Neuron (in vitro differentiated cells): ENCODE measurements around the gene CGNL1.

Source experiments
- H2AFZ ChIP-seq: one replicate; pipeline ENCODE4 v1.6.1; 2013; ENCODE audit warnings: low read depth, mild to moderate bottlenecking, inconsistent platforms, low read length, moderate library complexity
- H3K27me3 ChIP-seq: one replicate; pipeline ENCODE4 v1.6.1; 2013; ENCODE audit warnings: low read length; ENCODE audit not compliant: insufficient read depth
- H3K36me3 ChIP-seq: one replicate; pipeline ENCODE4 v1.6.1; 2013; ENCODE audit warnings: low read length; ENCODE audit not compliant: insufficient read depth
- H3K4me1 ChIP-seq: one replicate; pipeline ENCODE4 v1.6.1; 2013; ENCODE audit warnings: low read length; ENCODE audit not compliant: insufficient read depth
- H3K4me3 ChIP-seq: 2 replicates; pipeline ENCODE4 v1.5.1; 2013; ENCODE audit warnings: mild to moderate bottlenecking, low read length, moderate library complexity
- H3K9me3 ChIP-seq: one replicate; pipeline ENCODE4 v1.6.1; 2013; ENCODE audit warnings: low read length

The CGNL1 gene

DNA sequence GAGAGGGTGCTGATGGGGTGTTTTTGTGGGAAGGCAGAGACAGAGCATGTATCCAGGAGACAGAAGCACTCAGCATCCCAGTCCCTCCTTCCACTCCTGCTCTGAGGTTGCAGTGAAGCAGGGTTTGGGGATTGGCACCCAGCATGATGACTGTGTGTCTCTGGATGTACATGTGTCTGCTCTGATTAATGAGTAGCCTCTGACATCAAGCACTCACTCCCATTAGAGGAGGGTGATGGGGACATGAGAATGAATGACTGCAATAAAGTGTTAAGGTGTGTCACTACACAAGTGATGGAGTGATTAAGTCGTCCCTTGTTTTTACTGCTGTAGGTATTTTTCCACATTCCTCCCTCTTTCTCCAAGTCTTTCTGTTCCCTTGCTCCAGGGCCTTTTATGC lies 205.8 kb downstream of the CGNL1 start:
- Histone ChIP-seq H3K9me3 (no peaks in the 10 kb centered on the region), H3K27me3 (peaks cover 12% of the 10 kb centered on the region), H3K4me3 (no peak overlapping the region), H2AFZ (no peak overlapping the region), H3K36me3 (no peaks in the 10 kb centered on the region), H3K4me1 (no peaks in the 10 kb centered on the region)

DNA sequence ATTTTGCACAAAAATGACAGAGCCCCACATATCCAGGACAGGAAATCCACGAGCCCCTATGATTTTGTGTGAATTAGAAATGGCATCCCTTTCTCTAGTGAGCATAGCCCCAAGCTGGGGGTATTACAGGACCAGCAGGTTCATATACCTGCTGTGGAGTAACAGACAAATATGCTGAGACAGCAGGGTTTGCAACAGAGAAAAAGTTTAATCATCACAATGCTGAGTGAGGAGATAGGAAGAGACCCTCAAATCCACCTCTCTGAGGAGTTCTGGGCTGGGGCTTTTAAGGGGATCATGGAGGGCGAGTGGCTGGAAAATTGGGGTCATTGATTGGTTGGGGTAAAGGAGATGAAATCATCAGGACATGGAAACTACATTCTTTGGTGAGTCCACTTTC lies 207.0 kb downstream of the CGNL1 start:
- no peak overlapping the region for H2AFZ ChIP-seq
- H3K4me3 ChIP-seq = no peak overlapping the region
- H3K9me3 ChIP-seq = no peaks in the 10 kb centered on the region
- peaks cover 20% of the 10 kb centered on the region for H3K27me3 ChIP-seq
- H3K36me3 ChIP-seq = no peaks in the 10 kb centered on the region
- H3K4me1 ChIP-seq = no peaks in the 10 kb centered on the region

DNA sequence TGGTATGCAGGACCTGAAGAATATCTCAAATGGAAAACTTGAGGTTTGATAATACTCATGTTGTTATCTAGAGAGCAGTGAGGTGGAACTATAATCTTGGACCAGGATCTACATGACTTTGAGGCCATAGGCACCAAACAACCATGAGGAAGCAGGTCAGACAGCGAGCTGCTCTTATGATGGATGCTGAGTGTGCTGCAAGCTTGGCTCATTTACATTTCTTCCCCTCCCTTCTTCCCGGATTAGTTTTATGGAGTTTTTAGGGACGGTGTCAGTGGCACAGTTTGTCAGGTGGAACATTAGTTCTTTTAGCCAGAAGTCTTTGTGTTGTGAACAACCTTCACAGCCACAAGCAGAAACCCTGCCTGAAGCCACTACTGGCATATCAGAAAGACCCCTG lies 207.4 kb downstream of the CGNL1 start:
- H3K27me3 ChIP-seq = peaks cover 22% of the 10 kb centered on the region
- H3K9me3 ChIP-seq = no peaks in the 10 kb centered on the region
- no peaks in the 10 kb centered on the region for H3K4me1 ChIP-seq
- H3K36me3 ChIP-seq = no peaks in the 10 kb centered on the region
- no peak overlapping the region for H2AFZ ChIP-seq
- no peak overlapping the region for H3K4me3 ChIP-seq

DNA sequence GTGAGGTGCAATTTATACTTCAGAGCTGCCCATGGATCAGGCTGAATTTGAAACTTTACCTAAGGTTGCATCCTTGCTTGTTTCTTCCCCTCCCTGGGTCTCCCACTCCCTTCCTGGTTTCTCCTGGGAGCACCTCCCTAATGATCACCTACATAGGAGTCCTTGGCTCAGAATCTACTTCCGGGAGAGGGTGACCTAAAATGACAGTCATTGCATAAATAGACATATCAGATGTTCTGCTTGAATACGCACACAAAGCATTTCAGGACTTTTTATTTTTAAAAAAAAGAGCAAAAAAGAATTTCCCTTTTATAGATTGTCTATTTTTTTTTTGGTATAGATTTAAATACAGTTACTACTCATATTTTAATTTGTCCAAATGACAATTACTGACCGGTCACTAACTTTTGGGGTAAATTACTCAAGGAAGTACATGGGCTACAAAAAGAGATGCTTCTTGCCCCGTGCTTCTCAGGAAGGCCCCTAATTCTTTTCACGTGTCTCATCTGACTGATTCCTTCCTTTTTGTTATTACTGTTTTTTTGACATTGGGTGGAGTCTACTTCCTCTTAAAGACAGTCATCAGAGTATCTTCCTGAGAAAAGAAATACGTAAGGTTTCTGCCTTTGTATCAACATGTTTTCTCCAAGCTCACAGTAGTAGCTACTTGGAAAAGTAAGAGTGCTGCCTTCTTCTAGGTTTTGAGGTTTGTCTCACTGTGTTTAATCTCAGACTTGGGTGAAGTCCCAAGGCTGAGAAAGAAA lies 210.5 kb downstream of the CGNL1 start:
- no peaks in the 10 kb centered on the region for H3K36me3 ChIP-seq
- H3K4me3 ChIP-seq = no peak overlapping the region
- no peaks in the 10 kb centered on the region for H3K4me1 ChIP-seq
- H3K27me3 ChIP-seq = peaks cover 43% of the 10 kb centered on the region
- no peaks in the 10 kb centered on the region for H3K9me3 ChIP-seq
- no peak overlapping the region for H2AFZ ChIP-seq

DNA sequence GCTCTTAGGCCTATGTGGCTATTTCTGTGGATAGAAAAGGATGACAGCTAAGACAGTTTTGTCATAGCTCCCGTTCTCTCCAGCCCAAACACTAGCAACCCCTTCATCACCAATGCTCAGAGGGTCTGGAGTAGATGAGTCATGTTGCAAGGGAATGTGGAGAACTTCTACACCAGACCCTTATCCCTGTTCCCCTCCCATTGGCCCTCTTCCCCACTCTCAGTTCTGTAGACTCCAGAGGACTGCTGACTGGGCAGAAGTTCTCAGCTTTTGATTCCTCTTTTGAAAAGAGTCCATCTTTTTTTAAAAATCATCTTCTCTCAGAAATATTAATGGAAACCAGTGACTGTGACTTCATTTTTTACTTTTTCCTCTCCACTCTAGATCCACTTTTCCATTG lies 213.0 kb downstream of the CGNL1 start:
- Histone ChIP-seq H3K4me3 (no peak overlapping the region), H3K27me3 (peaks cover 65% of the 10 kb centered on the region), H3K4me1 (no peaks in the 10 kb centered on the region), H3K36me3 (no peaks in the 10 kb centered on the region), H3K9me3 (peaks cover 3% of the 10 kb centered on the region), H2AFZ (no peak overlapping the region)

DNA sequence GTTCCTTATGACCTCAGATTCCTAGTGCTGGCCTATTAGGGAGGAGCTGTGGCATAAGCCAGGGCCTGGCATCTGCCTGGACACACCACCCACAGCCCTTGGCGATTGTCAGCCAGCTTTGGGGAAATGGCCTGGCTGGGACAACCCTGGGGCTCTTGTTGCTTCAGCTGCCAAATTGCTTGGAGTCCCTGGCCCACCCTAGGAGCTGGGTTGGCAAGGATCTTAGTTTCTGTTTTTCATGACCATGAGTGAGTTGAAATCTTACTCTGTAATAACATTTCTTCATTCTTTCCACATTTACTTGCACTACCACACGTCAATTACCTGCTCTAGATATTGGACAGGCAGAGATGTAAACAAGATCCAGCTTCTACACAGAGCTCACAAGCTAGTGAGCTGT lies 213.4 kb downstream of the CGNL1 start:
- H3K4me1 ChIP-seq = no peaks in the 10 kb centered on the region
- no peak overlapping the region for H3K4me3 ChIP-seq
- H3K9me3 ChIP-seq = peaks cover 3% of the 10 kb centered on the region
- no peaks in the 10 kb centered on the region for H3K36me3 ChIP-seq
- no peak overlapping the region for H2AFZ ChIP-seq
- H3K27me3 ChIP-seq = peaks cover 65% of the 10 kb centered on the region

DNA sequence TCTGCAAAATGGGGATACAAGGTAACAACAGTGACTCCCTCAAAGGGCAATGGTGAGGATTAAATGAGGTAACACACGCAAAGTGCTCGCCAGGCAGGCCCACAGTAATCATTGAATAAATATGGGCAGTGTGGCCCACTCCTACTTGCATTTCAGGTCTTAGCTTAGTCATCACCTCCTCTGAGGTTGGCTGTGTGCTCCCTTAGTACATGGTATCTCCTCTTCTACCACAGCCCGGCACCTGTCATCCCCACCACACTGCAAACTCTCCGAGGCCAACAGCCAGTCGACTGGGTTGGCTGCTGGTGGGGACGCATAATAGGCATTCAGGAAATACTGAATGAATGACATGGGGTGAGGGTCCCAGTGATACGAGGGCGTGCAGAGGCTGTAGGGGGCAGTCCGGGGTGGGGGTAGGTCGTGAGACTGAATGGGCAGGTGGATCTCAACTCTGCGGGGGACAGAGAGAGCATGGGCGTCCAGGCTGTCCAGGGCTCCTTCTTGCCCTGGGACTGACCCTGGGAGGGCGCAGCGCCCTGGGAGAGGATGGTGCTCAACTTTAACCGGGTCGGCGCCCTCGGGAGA lies 215.0 kb downstream of the CGNL1 start:
- Histone ChIP-seq H3K27me3 (peaks cover 68% of the 10 kb centered on the region), H2AFZ (no peak overlapping the region), H3K4me1 (no peaks in the 10 kb centered on the region), H3K4me3 (peak overlapping the region; percentile 20), H3K9me3 (peaks cover 3% of the 10 kb centered on the region), H3K36me3 (no peaks in the 10 kb centered on the region)

DNA sequence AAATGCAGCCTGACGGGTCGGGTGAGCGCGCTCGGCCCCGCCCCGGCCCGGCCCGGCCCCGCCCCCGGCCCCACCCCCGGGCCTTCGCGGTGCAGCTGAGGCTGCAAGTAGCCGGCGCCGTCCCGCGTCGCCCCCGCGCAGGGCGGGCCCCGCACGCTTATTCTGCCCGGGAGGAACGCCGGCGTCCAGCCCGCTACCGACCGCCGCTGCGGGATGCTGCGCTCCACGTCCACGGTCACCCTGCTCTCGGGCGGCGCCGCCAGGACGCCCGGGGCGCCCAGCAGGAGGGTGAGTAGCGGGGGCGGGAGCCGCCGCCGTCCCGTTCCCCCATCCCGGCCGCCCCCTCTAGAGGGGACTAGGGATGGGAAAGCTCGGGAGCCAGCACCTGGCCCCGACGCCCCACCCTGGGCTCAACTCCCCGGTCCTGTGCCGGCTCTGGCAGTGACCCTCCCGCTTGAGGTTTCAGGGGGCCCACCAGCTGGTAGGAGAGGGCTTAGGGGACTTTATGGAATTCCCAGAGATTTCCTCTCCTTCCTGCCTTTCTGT lies 215.6 kb downstream of the CGNL1 start, which contains the start of gene MYZAP:
Gene MYZAP, plus strand, starts transcription at position 83 of the 546 bp plus-strand sequence. Its CDS starts 131 bp downstream, at position 214.
- H3K4me1 ChIP-seq = no peaks in the 10 kb centered on the region
- H3K9me3 ChIP-seq = peaks cover 3% of the 10 kb centered on the region
- H3K36me3 ChIP-seq = no peaks in the 10 kb centered on the region
- H3K27me3 ChIP-seq = peaks cover 72% of the 10 kb centered on the region
- H2AFZ ChIP-seq = no peak within 1 kb of the TSS
- peak within 1 kb of the TSS; percentile 20 for H3K4me3 ChIP-seq

DNA sequence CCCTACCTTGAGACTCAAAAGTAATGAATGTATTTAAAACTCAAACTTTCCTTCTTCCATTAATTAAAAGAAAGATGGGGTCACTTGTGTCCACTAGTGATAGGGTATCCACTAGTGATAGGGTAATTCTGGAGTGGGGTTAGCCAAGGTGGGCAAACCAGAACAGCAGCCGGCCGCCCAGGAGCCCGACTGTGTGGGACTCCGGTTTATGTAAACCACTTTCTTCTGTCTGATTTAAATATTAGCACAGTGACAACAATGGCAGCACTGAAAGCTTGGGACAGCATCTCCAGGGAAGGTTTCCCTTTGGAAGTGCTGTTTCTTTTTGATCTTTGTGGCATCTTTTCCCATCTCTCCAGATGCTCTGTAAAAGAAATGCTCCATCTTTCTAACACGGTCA lies 216.1 kb downstream of the CGNL1 start:
- H3K27me3 ChIP-seq = peaks cover 70% of the 10 kb centered on the region
- no peak overlapping the region for H2AFZ ChIP-seq
- peaks cover 3% of the 10 kb centered on the region for H3K9me3 ChIP-seq
- H3K36me3 ChIP-seq = no peaks in the 10 kb centered on the region
- H3K4me1 ChIP-seq = no peaks in the 10 kb centered on the region
- H3K4me3 ChIP-seq = no peak overlapping the region

DNA sequence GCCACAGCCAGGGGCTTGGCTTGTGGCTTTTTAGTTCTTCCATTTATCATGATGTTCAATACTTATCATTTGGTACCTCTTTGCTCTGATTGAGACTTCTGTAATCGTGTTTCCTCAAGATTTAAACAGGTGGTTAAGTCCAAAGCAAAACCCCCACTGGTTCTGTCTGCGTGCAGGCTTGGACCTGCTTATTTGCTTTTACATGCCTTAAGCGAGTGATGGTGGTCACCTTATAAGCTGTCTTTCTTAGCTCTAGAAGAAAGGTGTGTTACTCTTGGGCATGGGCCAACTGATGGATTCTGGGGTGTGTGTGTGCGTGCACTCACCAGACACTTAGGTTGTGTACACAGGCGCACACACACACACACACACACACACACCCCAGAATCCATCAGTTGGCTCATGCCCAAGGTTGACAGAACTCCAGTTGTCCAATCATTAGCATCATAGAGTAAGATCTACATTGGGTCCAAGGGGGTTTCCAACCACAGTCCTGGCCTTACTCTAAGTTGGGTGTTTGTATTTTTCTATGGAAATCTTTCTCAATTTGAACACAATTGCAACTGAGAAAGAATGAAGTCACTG lies 216.6 kb downstream of the CGNL1 start:
- no peaks in the 10 kb centered on the region for H3K36me3 ChIP-seq
- H3K4me3 ChIP-seq = no peak overlapping the region
- peaks cover 3% of the 10 kb centered on the region for H3K9me3 ChIP-seq
- H3K4me1 ChIP-seq = no peaks in the 10 kb centered on the region
- no peak overlapping the region for H2AFZ ChIP-seq
- peaks cover 65% of the 10 kb centered on the region for H3K27me3 ChIP-seq

DNA sequence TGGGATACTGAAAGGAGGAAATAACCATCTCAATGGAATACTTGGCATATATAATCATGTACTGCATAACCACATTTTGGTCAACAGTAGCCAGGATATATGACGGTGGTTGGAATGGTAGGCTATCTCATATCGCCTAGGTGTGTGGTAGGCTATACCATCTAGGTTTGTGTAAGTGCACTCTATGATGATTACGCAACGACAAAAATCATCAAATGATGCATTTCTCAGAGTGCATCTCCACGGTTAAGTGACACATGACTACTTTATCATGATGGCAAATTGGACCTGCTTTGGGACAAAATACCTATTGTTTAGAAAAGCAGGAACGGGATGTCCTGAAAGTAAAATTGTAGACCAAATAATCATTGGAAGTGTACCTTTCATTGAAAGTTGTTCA lies 218.2 kb downstream of the CGNL1 start:
- no peaks in the 10 kb centered on the region for H3K4me1 ChIP-seq
- H3K9me3 ChIP-seq = peaks cover 3% of the 10 kb centered on the region
- no peak overlapping the region for H3K4me3 ChIP-seq
- H3K27me3 ChIP-seq = peaks cover 65% of the 10 kb centered on the region
- no peak overlapping the region for H2AFZ ChIP-seq
- H3K36me3 ChIP-seq = no peaks in the 10 kb centered on the region

DNA sequence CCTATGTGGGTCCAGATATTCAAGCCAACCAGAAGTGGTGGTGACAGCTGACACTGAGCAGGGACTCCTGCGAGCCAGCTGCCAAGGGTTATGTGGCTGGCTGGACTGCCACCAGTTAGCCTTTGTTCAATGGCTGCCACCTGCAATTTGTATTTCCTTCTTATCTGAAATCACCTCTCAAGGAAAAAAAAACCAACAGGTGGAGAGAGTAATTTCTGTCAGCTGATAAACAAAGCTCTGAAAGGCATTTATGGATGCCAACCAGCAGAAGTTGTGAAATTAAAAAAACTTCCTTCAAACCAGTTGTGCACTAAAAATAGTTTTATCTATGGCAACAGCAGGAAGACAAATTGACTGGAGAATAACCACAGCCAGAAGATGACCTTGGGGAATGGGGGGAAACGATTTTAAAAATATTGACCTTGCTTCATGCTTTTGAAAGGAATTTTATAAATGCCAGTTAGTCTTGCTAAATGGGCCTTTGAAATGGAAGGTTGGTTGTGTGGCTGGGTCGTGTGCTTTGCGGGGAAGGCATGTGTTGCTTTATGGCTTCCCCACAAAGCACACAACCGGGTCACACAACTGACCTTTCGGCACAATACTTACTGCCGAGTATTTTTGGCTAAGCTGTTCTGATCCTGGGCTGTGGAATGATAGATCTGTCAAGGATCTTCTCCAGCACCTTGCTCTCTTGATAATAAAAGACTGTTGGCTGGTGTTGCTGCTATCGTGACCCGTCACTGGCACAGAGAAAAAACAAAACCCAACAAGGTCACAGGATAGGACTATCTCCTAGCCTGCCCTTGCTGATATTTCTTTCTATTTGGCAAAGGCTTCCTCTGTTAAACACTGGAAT lies 218.9 kb downstream of the CGNL1 start:
- Histone ChIP-seq H2AFZ (no peak overlapping the region), H3K4me3 (no peak overlapping the region), H3K9me3 (peaks cover 3% of the 10 kb centered on the region), H3K27me3 (peaks cover 59% of the 10 kb centered on the region), H3K36me3 (no peaks in the 10 kb centered on the region), H3K4me1 (no peaks in the 10 kb centered on the region)
